ENCODE results near the gene CCDC136. TPM values are rescaled to one million over a fixed set of nuclear protein-coding genes. Genes with fewer than 3 reads are reported as not detected.

The CCDC136 gene
- total RNA-seq, 1 donor from 2014 or later, result 39.1 TPM

DNA sequence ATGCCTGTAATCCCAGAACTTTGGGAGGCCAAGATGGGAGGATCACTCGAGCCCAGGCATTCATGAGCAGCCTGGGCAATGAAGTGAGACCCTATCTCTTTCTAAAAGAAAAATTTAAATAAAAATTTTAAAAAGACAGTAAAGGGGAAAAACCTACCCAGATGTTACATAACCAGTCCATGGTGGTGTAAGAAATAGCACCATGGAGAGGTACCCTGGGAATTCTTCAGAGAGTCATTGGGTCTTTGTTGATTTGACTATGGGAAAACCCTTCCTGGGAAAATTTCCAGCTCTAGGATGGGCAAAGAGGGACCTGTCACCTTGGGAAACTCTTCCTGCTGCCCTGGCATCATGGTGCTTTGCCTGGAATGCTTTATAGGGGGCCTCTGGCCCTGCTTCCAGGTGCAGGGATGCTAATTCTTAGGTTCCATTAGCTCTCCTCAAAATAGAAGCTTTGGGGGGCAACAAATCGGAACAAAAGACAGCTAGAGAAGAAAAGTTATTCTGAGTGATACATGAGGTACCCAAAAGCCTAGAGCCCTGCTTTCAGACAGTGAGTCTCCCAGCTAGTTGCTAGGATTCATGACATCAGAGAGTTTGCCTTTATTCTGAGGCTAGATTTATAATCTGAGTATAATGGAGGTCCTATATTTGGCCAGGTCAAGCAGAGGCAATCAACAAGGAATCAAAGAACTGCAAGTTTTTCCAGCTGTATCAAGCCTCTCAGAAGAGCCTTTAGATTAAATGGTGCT is 10.1 kb downstream of the CCDC136 start:
- no peak overlapping the region for H3K27ac Mint-ChIP-seq
- no peaks in the 10 kb centered on the region for H3K27me3 Mint-ChIP-seq (ENCODE audit: low read depth)
- no peak overlapping the region for H3K4me3 Mint-ChIP-seq
- TF ChIP-seq, protein P1, sequence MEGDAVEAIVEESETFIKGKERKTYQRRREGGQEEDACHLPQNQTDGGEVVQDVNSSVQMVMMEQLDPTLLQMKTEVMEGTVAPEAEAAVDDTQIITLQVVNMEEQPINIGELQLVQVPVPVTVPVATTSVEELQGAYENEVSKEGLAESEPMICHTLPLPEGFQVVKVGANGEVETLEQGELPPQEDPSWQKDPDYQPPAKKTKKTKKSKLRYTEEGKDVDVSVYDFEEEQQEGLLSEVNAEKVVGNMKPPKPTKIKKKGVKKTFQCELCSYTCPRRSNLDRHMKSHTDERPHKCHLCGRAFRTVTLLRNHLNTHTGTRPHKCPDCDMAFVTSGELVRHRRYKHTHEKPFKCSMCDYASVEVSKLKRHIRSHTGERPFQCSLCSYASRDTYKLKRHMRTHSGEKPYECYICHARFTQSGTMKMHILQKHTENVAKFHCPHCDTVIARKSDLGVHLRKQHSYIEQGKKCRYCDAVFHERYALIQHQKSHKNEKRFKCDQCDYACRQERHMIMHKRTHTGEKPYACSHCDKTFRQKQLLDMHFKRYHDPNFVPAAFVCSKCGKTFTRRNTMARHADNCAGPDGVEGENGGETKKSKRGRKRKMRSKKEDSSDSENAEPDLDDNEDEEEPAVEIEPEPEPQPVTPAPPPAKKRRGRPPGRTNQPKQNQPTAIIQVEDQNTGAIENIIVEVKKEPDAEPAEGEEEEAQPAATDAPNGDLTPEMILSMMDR (IDR thresholded peaks at IDR 0.05; ENCODE audit: unreplicated experiment), result no peak
- no peaks in the 10 kb centered on the region for H3K9me3 Mint-ChIP-seq
- H3K4me1 Mint-ChIP-seq, result no peaks in the 10 kb centered on the region
- DNase-seq (ENCODE audit: low spot score in 2 of 2, unreplicated experiment in 2 of 2), result no peak
- H3K36me3 Mint-ChIP-seq, result peaks cover 18% of the 10 kb centered on the region

DNA sequence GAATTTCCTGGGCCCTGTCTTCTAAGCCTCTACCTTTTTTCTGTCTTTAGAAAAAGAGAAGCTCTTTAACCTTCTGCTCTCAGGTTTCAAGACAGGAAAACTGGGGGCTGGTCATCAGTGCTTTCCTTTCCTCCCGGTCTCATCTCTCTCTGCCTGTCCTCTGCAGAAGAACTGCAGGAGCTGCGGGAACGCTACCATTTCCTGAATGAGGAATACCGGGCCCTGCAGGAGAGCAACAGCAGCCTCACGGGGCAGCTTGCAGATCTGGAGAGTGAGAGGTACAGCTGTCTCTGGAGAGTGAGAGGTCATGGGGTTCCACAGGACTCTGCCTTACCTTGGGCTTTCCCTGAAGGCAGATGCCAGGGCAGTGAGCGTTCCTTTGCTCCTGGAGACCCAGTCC is 12.7 kb downstream of the CCDC136 start:
- no peaks in the 10 kb centered on the region for H3K9me3 Mint-ChIP-seq
- H3K4me3 Mint-ChIP-seq, result no peak overlapping the region
- no peaks in the 10 kb centered on the region for H3K4me1 Mint-ChIP-seq
- peaks cover 11% of the 10 kb centered on the region for H3K36me3 Mint-ChIP-seq
- H3K27me3 Mint-ChIP-seq (ENCODE audit: low read depth), result no peaks in the 10 kb centered on the region
- TF ChIP-seq, protein P1 (IDR thresholded peaks at IDR 0.05; ENCODE audit: unreplicated experiment), result no peak
- no peak overlapping the region for H3K27ac Mint-ChIP-seq
- no peak for DNase-seq (ENCODE audit: low spot score in 2 of 2, unreplicated experiment in 2 of 2)

DNA sequence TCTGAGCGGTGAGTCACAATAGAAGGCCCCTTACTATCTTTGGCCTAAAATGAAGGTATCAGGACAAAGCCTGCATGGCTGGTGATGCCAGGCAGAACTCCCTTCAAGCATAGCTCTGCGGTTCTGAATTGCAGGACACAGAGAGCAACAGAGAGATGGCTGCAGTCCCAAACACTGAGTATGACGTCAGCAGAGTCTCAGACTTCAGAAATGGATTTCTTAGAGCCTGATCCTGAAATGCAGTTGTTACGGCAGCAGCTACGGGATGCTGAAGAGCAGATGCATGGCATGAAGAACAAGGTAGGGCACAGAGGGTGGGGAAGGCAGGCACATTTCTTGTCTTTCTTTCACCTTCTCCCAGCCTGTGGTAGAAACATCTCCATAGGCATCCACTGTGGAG is 13.5 kb downstream of the CCDC136 start:
- no peak for DNase-seq (ENCODE audit: low spot score in 2 of 2, unreplicated experiment in 2 of 2)
- no peak overlapping the region for H3K4me3 Mint-ChIP-seq
- H3K36me3 Mint-ChIP-seq, result peaks cover 14% of the 10 kb centered on the region
- H3K9me3 Mint-ChIP-seq, result no peaks in the 10 kb centered on the region
- TF ChIP-seq, protein P1 (IDR thresholded peaks at IDR 0.05; ENCODE audit: unreplicated experiment), result no peak
- H3K4me1 Mint-ChIP-seq, result no peaks in the 10 kb centered on the region
- H3K27me3 Mint-ChIP-seq (ENCODE audit: low read depth), result no peaks in the 10 kb centered on the region
- H3K27ac Mint-ChIP-seq, result no peak overlapping the region

DNA sequence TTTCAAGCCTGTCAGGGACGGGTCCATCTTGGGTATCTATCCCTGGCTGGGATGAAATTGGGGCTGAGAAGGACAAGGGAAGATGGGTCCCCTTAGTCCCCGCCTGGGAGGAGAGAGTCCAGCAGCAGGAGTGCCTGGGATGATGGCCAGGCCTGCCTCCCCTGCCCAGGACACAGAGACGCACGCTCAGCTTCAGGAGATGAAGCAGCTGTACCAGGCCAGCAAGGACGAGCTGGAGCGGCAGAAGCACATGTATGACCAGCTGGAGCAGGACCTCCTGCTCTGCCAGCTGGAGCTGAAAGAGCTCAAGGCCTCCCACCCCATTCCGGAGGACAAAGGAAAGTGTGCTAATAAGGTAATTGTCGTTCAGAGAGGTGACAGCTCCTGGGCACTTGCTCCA is 15.4 kb downstream of the CCDC136 start:
- H3K4me3 Mint-ChIP-seq, result no peak overlapping the region
- peaks cover 8% of the 10 kb centered on the region for H3K36me3 Mint-ChIP-seq
- no peaks in the 10 kb centered on the region for H3K27me3 Mint-ChIP-seq (ENCODE audit: low read depth)
- no peak for DNase-seq (ENCODE audit: low spot score in 2 of 2, unreplicated experiment in 2 of 2)
- TF ChIP-seq, protein P1 (IDR thresholded peaks at IDR 0.05; ENCODE audit: unreplicated experiment), result no peak
- H3K9me3 Mint-ChIP-seq, result no peaks in the 10 kb centered on the region
- no peak overlapping the region for H3K27ac Mint-ChIP-seq
- no peaks in the 10 kb centered on the region for H3K4me1 Mint-ChIP-seq

DNA sequence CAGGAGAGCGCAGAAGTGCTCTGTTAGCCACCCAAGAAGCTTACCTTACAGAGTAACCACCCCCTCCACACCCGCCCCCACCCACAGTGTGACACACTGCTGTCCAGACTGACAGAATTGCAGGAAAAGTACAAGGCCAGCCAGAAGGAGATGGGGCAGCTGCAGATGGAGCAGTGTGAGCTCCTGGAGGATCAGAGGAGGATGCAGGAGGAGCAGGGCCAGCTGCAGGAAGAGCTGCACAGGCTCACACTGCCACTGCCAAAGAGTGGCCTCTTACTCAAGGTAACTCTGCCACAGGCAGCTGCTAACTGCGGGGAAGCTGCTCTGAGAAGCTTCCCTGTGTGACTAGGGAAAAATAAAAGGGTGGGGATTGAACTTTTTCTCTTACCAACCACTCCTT is 17.6 kb downstream of the CCDC136 start:
- H3K4me1 Mint-ChIP-seq, result no peaks in the 10 kb centered on the region
- peaks cover 8% of the 10 kb centered on the region for H3K36me3 Mint-ChIP-seq
- H3K27ac Mint-ChIP-seq, result no peak overlapping the region
- TF ChIP-seq, protein P1 (IDR thresholded peaks at IDR 0.05; ENCODE audit: unreplicated experiment), result no peak
- no peaks in the 10 kb centered on the region for H3K27me3 Mint-ChIP-seq (ENCODE audit: low read depth)
- H3K4me3 Mint-ChIP-seq, result no peak overlapping the region
- H3K9me3 Mint-ChIP-seq, result no peaks in the 10 kb centered on the region
- DNase-seq (ENCODE audit: low spot score in 2 of 2, unreplicated experiment in 2 of 2), result no peak
